Endothelial cell (in vitro differentiated cells): ENCODE measurements around the gene LRIG2. TPM values are rescaled to one million over a fixed set of nuclear protein-coding genes. Genes with fewer than 3 reads are reported as not detected.
"Not testable (repeated sequence)": the region's sequence is repeated elsewhere in the genome, so short reads cannot be mapped to it uniquely, and the experiment has no call there.

Experiments
- DNase-seq: peaks from one replicate; pipeline ENCODE4 v3.0.0; 2021; ENCODE audit warnings: low spot score
- H3K27ac Mint-ChIP-seq: one replicate; pipeline ENCODE4 v1.8.0; 2021; ENCODE audit warnings: mixed read lengths, inconsistent platforms; ENCODE audit not compliant: unreplicated experiment
- H3K27me3 Mint-ChIP-seq: one replicate; pipeline ENCODE4 v1.8.0; 2021; ENCODE audit warnings: mild to moderate bottlenecking, moderate library complexity, mixed read lengths, inconsistent platforms; ENCODE audit not compliant: unreplicated experiment
- H3K36me3 Mint-ChIP-seq: one replicate; pipeline ENCODE4 v1.8.0; 2021; ENCODE audit warnings: mild to moderate bottlenecking, low read depth, mixed read lengths, inconsistent platforms; ENCODE audit not compliant: unreplicated experiment
- H3K4me1 Mint-ChIP-seq: one replicate; pipeline ENCODE4 v1.8.0; 2021; ENCODE audit warnings: mild to moderate bottlenecking, mixed read lengths, inconsistent platforms; ENCODE audit not compliant: unreplicated experiment
- H3K4me3 Mint-ChIP-seq: one replicate; pipeline ENCODE4 v1.8.0; 2021; ENCODE audit warnings: mild to moderate bottlenecking, mixed read lengths, inconsistent platforms; ENCODE audit not compliant: unreplicated experiment
- H3K9me3 Mint-ChIP-seq: one replicate; pipeline ENCODE4 v1.8.0; 2021; ENCODE audit warnings: mixed read lengths, inconsistent platforms; ENCODE audit not compliant: unreplicated experiment
- CTCF ChIP-seq: fragments of 200-600 bp; sonication (generic); IDR thresholded peaks from one replicate; pipeline ENCODE4 v1.5.0; 2021; ENCODE audit warnings: antibody characterized with exemption; ENCODE audit not compliant: unreplicated experiment
- long read RNA-seq: library from polyadenylated mRNA; unstranded; transcript quantifications from one replicate; pipeline ENCODE4 v2.0.0, GENCODE V29; 2020; ENCODE audit not compliant: unreplicated experiment
- total RNA-seq: library from RNA; stranded (reverse); fragmentation: NEBNext Ultra II Directional; extraction: Animal tissue kit (Norgen Biotek cat#: 25700); gene quantifications from one replicate; pipeline ENCODE4 v1.2.1, GENCODE V29; 2021; ENCODE audit not compliant: unreplicated experiment

LRIG2 gene
- 23.0 TPM for total RNA-seq
- long read RNA-seq, partial matches to known transcripts, result 2 of 3 reads
- long read RNA-seq, other reads (novel, unspliced or antisense), result 1 of 3 reads

GRCh38 chr1:113072757-113073478 is at the start of gene LRIG2:
LRIG2 (plus strand) TSS chr1:113073198; CDS start chr1:113073407, 209 bp downstream.
- TF ChIP-seq CTCF, result peak; percentile 74
- peaks cover 24% of the 10 kb centered on the region for H3K4me1 Mint-ChIP-seq
- H3K4me3 Mint-ChIP-seq, result peak within 1 kb of the TSS; percentile 99
- H3K36me3 Mint-ChIP-seq, result no peaks in the 10 kb centered on the region
- no peaks in the 10 kb centered on the region for H3K9me3 Mint-ChIP-seq
- peak within 1 kb of the TSS; percentile 92 for H3K27ac Mint-ChIP-seq
- DNase-seq, result peak; percentile 95
- peaks cover 11% of the 10 kb centered on the region for H3K27me3 Mint-ChIP-seq

GRCh38 chr1:113023316-113023715 is 49.7 kb upstream of the LRIG2 start:
- DNase-seq, H3K4me3 Mint-ChIP-seq, H3K27me3 Mint-ChIP-seq, H3K27ac Mint-ChIP-seq, H3K9me3 Mint-ChIP-seq, H3K36me3 Mint-ChIP-seq, H3K4me1 Mint-ChIP-seq: not testable (repeated sequence)

GRCh38 chr1:113027007-113027406 is 46.0 kb upstream of the LRIG2 start:
- Mint-ChIP-seq H3K27me3 (peaks cover 6% of the 10 kb centered on the region), H3K36me3 (no peaks in the 10 kb centered on the region), H3K27ac (no peak overlapping the region), H3K4me1 (peaks cover 27% of the 10 kb centered on the region), H3K4me3 (no peak overlapping the region), H3K9me3 (no peaks in the 10 kb centered on the region)
- TF ChIP-seq CTCF, result no peak
- no peak for DNase-seq

GRCh38 chr1:113027449-113027848 is 45.5 kb upstream of the LRIG2 start:
- no peak overlapping the region for H3K4me3 Mint-ChIP-seq
- peaks cover 6% of the 10 kb centered on the region for H3K27me3 Mint-ChIP-seq
- DNase-seq, result no peak
- no peaks in the 10 kb centered on the region for H3K36me3 Mint-ChIP-seq
- no peak overlapping the region for H3K27ac Mint-ChIP-seq
- no peaks in the 10 kb centered on the region for H3K9me3 Mint-ChIP-seq
- TF ChIP-seq CTCF, result no peak
- H3K4me1 Mint-ChIP-seq, result peaks cover 29% of the 10 kb centered on the region

- no peak for DNase-seq
- H3K27ac Mint-ChIP-seq, result no peak overlapping the region
- H3K27me3 Mint-ChIP-seq, result peaks cover 6% of the 10 kb centered on the region
- H3K9me3 Mint-ChIP-seq, result no peaks in the 10 kb centered on the region
- no peak overlapping the region for H3K4me3 Mint-ChIP-seq
- no peak for TF ChIP-seq CTCF
- peaks cover 29% of the 10 kb centered on the region for H3K4me1 Mint-ChIP-seq
- no peaks in the 10 kb centered on the region for H3K36me3 Mint-ChIP-seq
Measured at GRCh38 chr1:113029822-113030221, 43.2 kb upstream of the LRIG2 start.
